ENCODE measurements around the gene COL4A4. TPM values are rescaled to one million over a fixed set of nuclear protein-coding genes. Genes with fewer than 3 reads are reported as not detected.

The COL4A4 gene
- total and polyA plus RNA-seq, 5 donors from 2014 or later, result 0.02 to 0.13 (median 0.06) TPM; not detected in 2

GRCh38 chr2:227124811-227125210 lies 39.2 kb downstream of the COL4A4 start:
- Mint-ChIP-seq H3K27ac (no peak overlapping the region), H3K4me1 (no peaks in the 10 kb centered on the region), H3K27me3 (no peaks in the 10 kb centered on the region), H3K9me3 (no peaks in the 10 kb centered on the region), H3K4me3 (no peak overlapping the region), H3K36me3 (no peaks in the 10 kb centered on the region)
- peaks cover 2% of the 10 kb centered on the region for H3K27me3 ChIP-seq (ENCODE audit: control insufficient read depth, insufficient read depth, low read length)
- ATAC-seq (ENCODE audit: low read depth in 2 of 2) (no peak), DNase-seq (no peak)
- no peak overlapping the region for H3K27ac ChIP-seq (ENCODE audit: insufficient read depth, low read length, poor library complexity, severe bottlenecking)
- H3K9me3 ChIP-seq (ENCODE audit: control insufficient read depth in 2 of 2, low read length in 2 of 2), result no peaks in the 10 kb centered on the region
- no peak overlapping the region for H3K4me3 ChIP-seq (ENCODE audit: low read depth, low read length)
- no peaks in the 10 kb centered on the region for H3K36me3 ChIP-seq (ENCODE audit: control insufficient read depth, insufficient read depth, low read length)
- H3K4me1 ChIP-seq (ENCODE audit: control insufficient read depth, insufficient read depth, low read length, poor library complexity, severe bottlenecking), result no peaks in the 10 kb centered on the region

- Mint-ChIP-seq H3K27ac (no peak overlapping the region), H3K36me3 (no peaks in the 10 kb centered on the region), H3K9me3 (no peaks in the 10 kb centered on the region), H3K4me1 (no peaks in the 10 kb centered on the region), H3K4me3 (no peak overlapping the region), H3K27me3 (no peaks in the 10 kb centered on the region)
- H3K27ac ChIP-seq (ENCODE audit: insufficient read depth, low read length, poor library complexity, severe bottlenecking), result no peak overlapping the region
- H3K4me3 ChIP-seq (ENCODE audit: low read depth, low read length), result no peak overlapping the region
- no peaks in the 10 kb centered on the region for H3K4me1 ChIP-seq (ENCODE audit: control insufficient read depth, insufficient read depth, low read length, poor library complexity, severe bottlenecking)
- no peaks in the 10 kb centered on the region for H3K9me3 ChIP-seq (ENCODE audit: control insufficient read depth in 2 of 2, low read length in 2 of 2)
- H3K27me3 ChIP-seq (ENCODE audit: control insufficient read depth, insufficient read depth, low read length), result peaks cover 2% of the 10 kb centered on the region
- no peak for ATAC-seq (ENCODE audit: low read depth in 2 of 2)
- H3K36me3 ChIP-seq (ENCODE audit: control insufficient read depth, insufficient read depth, low read length), result no peaks in the 10 kb centered on the region
- no peak for DNase-seq
Observed at GRCh38 chr2:227123697-227124096, 40.3 kb downstream of the COL4A4 start.

- Mint-ChIP-seq H3K27ac (no peak overlapping the region), H3K9me3 (no peaks in the 10 kb centered on the region), H3K4me3 (no peak overlapping the region), H3K36me3 (no peaks in the 10 kb centered on the region), H3K27me3 (peaks cover 4% of the 10 kb centered on the region), H3K4me1 (no peaks in the 10 kb centered on the region)
- no peaks in the 10 kb centered on the region for H3K36me3 ChIP-seq (ENCODE audit: control insufficient read depth, insufficient read depth, low read length)
- peaks cover 6% of the 10 kb centered on the region for H3K27me3 ChIP-seq (ENCODE audit: control insufficient read depth, insufficient read depth, low read length)
- no peak overlapping the region for H3K4me3 ChIP-seq (ENCODE audit: low read depth, low read length)
- no peaks in the 10 kb centered on the region for H3K4me1 ChIP-seq (ENCODE audit: control insufficient read depth, insufficient read depth, low read length, poor library complexity, severe bottlenecking)
- ATAC-seq (ENCODE audit: low read depth in 2 of 2), result no peak
- H3K9me3 ChIP-seq (ENCODE audit: control insufficient read depth in 2 of 2, low read length in 2 of 2), result no peaks in the 10 kb centered on the region
- H3K27ac ChIP-seq (ENCODE audit: insufficient read depth, low read length, poor library complexity, severe bottlenecking), result no peak overlapping the region
- DNase-seq, result no peak
Observed at GRCh38 chr2:227118353-227118752, 45.7 kb downstream of the COL4A4 start.

- H3K9me3 ChIP-seq (ENCODE audit: control insufficient read depth in 2 of 2, low read length in 2 of 2), result no peaks in the 10 kb centered on the region
- H3K4me1 ChIP-seq (ENCODE audit: control insufficient read depth, insufficient read depth, low read length, poor library complexity, severe bottlenecking), result no peaks in the 10 kb centered on the region
- no peaks in the 10 kb centered on the region for H3K36me3 ChIP-seq (ENCODE audit: control insufficient read depth, insufficient read depth, low read length)
- Mint-ChIP-seq H3K4me3 (no peak overlapping the region), H3K36me3 (no peaks in the 10 kb centered on the region), H3K27ac (no peak overlapping the region), H3K4me1 (no peaks in the 10 kb centered on the region), H3K27me3 (peaks cover 4% of the 10 kb centered on the region), H3K9me3 (no peaks in the 10 kb centered on the region)
- peaks cover 6% of the 10 kb centered on the region for H3K27me3 ChIP-seq (ENCODE audit: control insufficient read depth, insufficient read depth, low read length)
- no peak overlapping the region for H3K27ac ChIP-seq (ENCODE audit: insufficient read depth, low read length, poor library complexity, severe bottlenecking)
- ATAC-seq (ENCODE audit: low read depth in 2 of 2), result no peak
- no peak overlapping the region for H3K4me3 ChIP-seq (ENCODE audit: low read depth, low read length)
- no peak for DNase-seq
Observed at GRCh38 chr2:227117852-227118251, 46.2 kb downstream of the COL4A4 start.

GRCh38 chr2:227117027-227117426 lies 47.0 kb downstream of the COL4A4 start:
- no peaks in the 10 kb centered on the region for H3K36me3 ChIP-seq (ENCODE audit: control insufficient read depth, insufficient read depth, low read length)
- Mint-ChIP-seq H3K27me3 (peaks cover 8% of the 10 kb centered on the region), H3K4me1 (no peaks in the 10 kb centered on the region), H3K4me3 (no peak overlapping the region), H3K9me3 (peaks cover 0 to 2% (median 0%) of the 10 kb centered on the region in 7 donors), H3K27ac (no peak overlapping the region), H3K36me3 (no peaks in the 10 kb centered on the region)
- no peak for DNase-seq
- H3K9me3 ChIP-seq (ENCODE audit: control insufficient read depth in 2 of 2, low read length in 2 of 2), result no peaks in the 10 kb centered on the region
- H3K27me3 ChIP-seq (ENCODE audit: control insufficient read depth, insufficient read depth, low read length), result peaks cover 6% of the 10 kb centered on the region
- no peaks in the 10 kb centered on the region for H3K4me1 ChIP-seq (ENCODE audit: control insufficient read depth, insufficient read depth, low read length, poor library complexity, severe bottlenecking)
- no peak overlapping the region for H3K27ac ChIP-seq (ENCODE audit: insufficient read depth, low read length, poor library complexity, severe bottlenecking)
- no peak for ATAC-seq (ENCODE audit: low read depth in 2 of 2)
- no peak overlapping the region for H3K4me3 ChIP-seq (ENCODE audit: low read depth, low read length)

- Mint-ChIP-seq H3K27me3 (peaks cover 8% of the 10 kb centered on the region), H3K4me1 (no peaks in the 10 kb centered on the region), H3K4me3 (no peak overlapping the region), H3K9me3 (peaks cover 0 to 2% (median 0%) of the 10 kb centered on the region in 7 donors), H3K36me3 (no peaks in the 10 kb centered on the region), H3K27ac (no peak overlapping the region)
- Histone ChIP-seq H3K4me1 (ENCODE audit: control insufficient read depth, insufficient read depth, low read length, poor library complexity, severe bottlenecking) (no peaks in the 10 kb centered on the region), H3K4me3 (ENCODE audit: low read depth, low read length) (no peak overlapping the region), H3K36me3 (ENCODE audit: control insufficient read depth, insufficient read depth, low read length) (no peaks in the 10 kb centered on the region), H3K27ac (ENCODE audit: insufficient read depth, low read length, poor library complexity, severe bottlenecking) (no peak overlapping the region), H3K27me3 (ENCODE audit: control insufficient read depth, insufficient read depth, low read length) (peaks cover 6% of the 10 kb centered on the region), H3K9me3 (ENCODE audit: control insufficient read depth in 2 of 2, low read length in 2 of 2) (no peaks in the 10 kb centered on the region)
- DNase-seq (no peak), ATAC-seq (ENCODE audit: low read depth in 2 of 2) (no peak)
Observed at GRCh38 chr2:227115761-227116160, 48.2 kb downstream of the COL4A4 start.

GRCh38 chr2:227106845-227107759 lies 56.9 kb downstream of the COL4A4 start:
- ATAC-seq (ENCODE audit: low read depth in 2 of 2), result no peak
- H3K27me3 ChIP-seq (ENCODE audit: control insufficient read depth, insufficient read depth, low read length), result no peaks in the 10 kb centered on the region
- no peaks in the 10 kb centered on the region for H3K27me3 Mint-ChIP-seq
- H3K9me3 ChIP-seq (ENCODE audit: control insufficient read depth in 2 of 2, low read length in 2 of 2), result no peaks in the 10 kb centered on the region
- no peak overlapping the region for H3K27ac ChIP-seq (ENCODE audit: insufficient read depth, low read length, poor library complexity, severe bottlenecking)
- no peak overlapping the region for H3K27ac Mint-ChIP-seq
- H3K36me3 ChIP-seq (ENCODE audit: control insufficient read depth, insufficient read depth, low read length), result no peaks in the 10 kb centered on the region
- DNase-seq, result peak in 2 of 3 donors; percentile 12 to 48
- H3K4me1 Mint-ChIP-seq, result no peaks in the 10 kb centered on the region
- no peaks in the 10 kb centered on the region for H3K9me3 Mint-ChIP-seq
- no peaks in the 10 kb centered on the region for H3K36me3 Mint-ChIP-seq
- no peak overlapping the region for H3K4me3 Mint-ChIP-seq
- no peak overlapping the region for H3K4me3 ChIP-seq (ENCODE audit: low read depth, low read length)
- no peaks in the 10 kb centered on the region for H3K4me1 ChIP-seq (ENCODE audit: control insufficient read depth, insufficient read depth, low read length, poor library complexity, severe bottlenecking)

GRCh38 chr2:227103583-227103982 lies 60.4 kb downstream of the COL4A4 start:
- no peak overlapping the region for H3K27ac Mint-ChIP-seq
- H3K4me3 Mint-ChIP-seq, result no peak overlapping the region
- no peaks in the 10 kb centered on the region for H3K36me3 Mint-ChIP-seq
- Histone ChIP-seq H3K27ac (ENCODE audit: insufficient read depth, low read length, poor library complexity, severe bottlenecking) (no peak overlapping the region), H3K9me3 (ENCODE audit: control insufficient read depth in 2 of 2, low read length in 2 of 2) (no peaks in the 10 kb centered on the region), H3K4me1 (ENCODE audit: control insufficient read depth, insufficient read depth, low read length, poor library complexity, severe bottlenecking) (no peaks in the 10 kb centered on the region), H3K4me3 (ENCODE audit: low read depth, low read length) (no peak overlapping the region), H3K27me3 (ENCODE audit: control insufficient read depth, insufficient read depth, low read length) (no peaks in the 10 kb centered on the region), H3K36me3 (ENCODE audit: control insufficient read depth, insufficient read depth, low read length) (no peaks in the 10 kb centered on the region)
- H3K27me3 Mint-ChIP-seq, result peaks cover 4% of the 10 kb centered on the region
- no peaks in the 10 kb centered on the region for H3K4me1 Mint-ChIP-seq
- peaks cover 0 to 2% (median 0%) of the 10 kb centered on the region in 7 donors for H3K9me3 Mint-ChIP-seq
- DNase-seq (no peak), ATAC-seq (ENCODE audit: low read depth in 2 of 2) (no peak)
